H1 (cell line): ENCODE data around the gene HMX1. TPM values are rescaled to one million over a fixed set of nuclear protein-coding genes. Genes with fewer than 3 reads are reported as not detected.

Source experiments
- CTCF ChIA-PET: fragments of 300-600 bp; sonication (Branson Sonifier 250); formaldehyde crosslinking; loops from one replicate; lab custom pipeline; 2021; ENCODE audit not compliant: partially characterized antibody; lab: Charles Lee
- POLR2A ChIA-PET: fragments of 300-600 bp; sonication (Branson Sonifier 250); formaldehyde crosslinking; loops from one replicate; lab custom pipeline; 2021; ENCODE audit warnings: inconsistent platforms; ENCODE audit not compliant: partially characterized antibody; lab: Charles Lee
- DNase-seq, 2 experiments: peaks; one replicate each; pipeline versions ENCODE4 v3.0.0 to v3.0.0-alpha.2; 2010 to 2022; ENCODE audit warnings: low spot score in 2 of 2, low read depth in 1 of 2, mixed read lengths in 1 of 2
- FAIRE-seq: peaks from 2 replicates; lab custom pipeline; 2011; peaks lifted over from hg19 to GRCh38; lab: Jason Lieb, UNC
- H2AFZ ChIP-seq: 2 replicates; pipeline ENCODE4 v1.8.1; 2012; ENCODE audit warnings: low read length, inconsistent platforms
- H2AK5ac ChIP-seq: 2 replicates; pipeline ENCODE4 v1.6.1; 2013; ENCODE audit warnings: low read depth, low read length
- H2BK120ac ChIP-seq: replicated peaks from 2 replicates; pipeline ENCODE3; 2013; ENCODE audit warnings: low read depth, low read length, inconsistent platforms
- H2BK12ac ChIP-seq: 2 replicates; pipeline ENCODE4 v1.6.1; 2013; ENCODE audit warnings: low read depth, low read length
- H2BK15ac ChIP-seq: 2 replicates; pipeline ENCODE4 v1.6.1; 2013; ENCODE audit warnings: low read length
- H2BK20ac ChIP-seq: 2 replicates; pipeline ENCODE4 v1.6.1; 2013; ENCODE audit warnings: low read length
- H2BK5ac ChIP-seq: 2 replicates; pipeline ENCODE4 v1.6.1; 2013; ENCODE audit warnings: low read depth, low read length
- H3K14ac ChIP-seq: 2 replicates; pipeline ENCODE4 v1.6.1; 2013; ENCODE audit warnings: inconsistent platforms; ENCODE audit not compliant: insufficient read length
- H3K18ac ChIP-seq: 2 replicates; pipeline ENCODE4 v1.6.1; 2013; ENCODE audit warnings: low read length; ENCODE audit errors: extremely low read depth
- H3K23ac ChIP-seq: 2 replicates; pipeline ENCODE4 v1.6.1; 2013; ENCODE audit warnings: inconsistent platforms; ENCODE audit not compliant: insufficient read length
- H3K23me2 ChIP-seq: 2 replicates; pipeline ENCODE4 v1.6.1; 2013; ENCODE audit warnings: low read depth, low read length
- H3K27ac ChIP-seq: 2 replicates; pipeline ENCODE4 v1.6.1; 2011; ENCODE audit warnings: low read depth, low read length, inconsistent platforms
- H3K27me3 ChIP-seq, 4 experiments: replicated peaks in 1 of 4; 1 replicate in 1 of 4; 2 replicates in 3 of 4; pipeline versions ENCODE4 v1.6.1 to v1.8.1; 2011 to 2013; ENCODE audit warnings: low read length in 3 of 4, mild to moderate bottlenecking in 3 of 4, inconsistent platforms in 2 of 4, mixed read lengths in 2 of 4, moderate library complexity in 1 of 4; ENCODE audit not compliant: control insufficient read depth in 3 of 4, insufficient read depth in 3 of 4; ENCODE audit errors: extremely low read depth in 1 of 4
- H3K36me3 ChIP-seq, 4 experiments: 2 replicates each; pipeline versions ENCODE4 v1.6.1 to v1.8.1; 2011 to 2013; ENCODE audit warnings: mild to moderate bottlenecking in 4 of 4, low read length in 3 of 4, moderate library complexity in 2 of 4, control low read depth in 1 of 4, inconsistent platforms in 1 of 4; ENCODE audit not compliant: insufficient read depth in 4 of 4, control insufficient read depth in 2 of 4
- H3K4ac ChIP-seq: replicated peaks from 2 replicates; pipeline ENCODE3; 2013; ENCODE audit warnings: low read length, low read depth, mixed read lengths, inconsistent platforms; ENCODE audit not compliant: insufficient read length
- H3K4me1 ChIP-seq, 4 experiments: replicated peaks in 1 of 4; 1 replicate in 1 of 4; 2 replicates in 3 of 4; pipeline versions ENCODE4 v1.6.1 to v1.8.1; 2011 to 2013; ENCODE audit warnings: low read length in 3 of 4, inconsistent platforms in 2 of 4, mixed read lengths in 1 of 4; ENCODE audit not compliant: insufficient read depth in 4 of 4, control insufficient read depth in 3 of 4
- H3K4me2 ChIP-seq, 2 experiments: 2 replicates each; pipeline versions ENCODE4 v1.6.1 to v1.8.1; 2011 to 2013; ENCODE audit warnings: low read depth in 2 of 2, low read length in 2 of 2, control low read depth in 1 of 2, inconsistent platforms in 1 of 2, mild to moderate bottlenecking in 1 of 2; ENCODE audit not compliant: insufficient read depth in 1 of 2
- H3K4me3 ChIP-seq, 4 experiments: fragments of 200-600, 300-600 bp in 1 of 4; sonication (generic), shearing (Covaris generic), sonication (Bioruptor Twin) in 1 of 4; 2 replicates each; pipeline versions ENCODE4 v1.5.1 to v1.8.1; 2011 to 2016; ENCODE audit warnings: low read length in 4 of 4, low read depth in 3 of 4, control low read depth in 2 of 4, inconsistent platforms in 2 of 4, mild to moderate bottlenecking in 2 of 4, mixed read lengths in 1 of 4, moderate library complexity in 1 of 4; ENCODE audit not compliant: insufficient read depth in 2 of 4; ENCODE audit errors: extremely low read depth in 1 of 4
- H3K56ac ChIP-seq: replicated peaks from 2 replicates; pipeline ENCODE3; 2013; ENCODE audit warnings: low read depth, mild to moderate bottlenecking, mixed read lengths, low read length, inconsistent platforms; ENCODE audit not compliant: insufficient read length
- H3K79me1 ChIP-seq: 2 replicates; pipeline ENCODE4 v1.6.1; 2013; ENCODE audit warnings: low read depth, low read length, control low read depth
- H3K79me2 ChIP-seq, 2 experiments: 2 replicates each; pipeline versions ENCODE4 v1.6.1 to v1.8.1; 2012 to 2013; ENCODE audit warnings: low read length in 2 of 2, mild to moderate bottlenecking in 2 of 2, inconsistent platforms in 1 of 2; ENCODE audit not compliant: insufficient read depth in 2 of 2, control insufficient read depth in 1 of 2
- H3K9ac ChIP-seq, 4 experiments: replicated peaks in 1 of 4; 1 replicate in 1 of 4; 2 replicates in 3 of 4; pipeline versions ENCODE4 v1.6.1 to v1.8.1; 2011 to 2013; ENCODE audit warnings: low read depth in 3 of 4, low read length in 3 of 4, control low read depth in 2 of 4, mild to moderate bottlenecking in 2 of 4, moderate library complexity in 2 of 4, inconsistent platforms in 1 of 4; ENCODE audit errors: extremely low read depth in 1 of 4
- H3K9me3 ChIP-seq, 2 experiments: 2 replicates each; pipeline versions ENCODE4 v1.6.1 to v1.8.1; 2012 to 2013; ENCODE audit warnings: mild to moderate bottlenecking in 2 of 2, moderate library complexity in 2 of 2, control low read depth in 1 of 2, inconsistent platforms in 1 of 2, low read depth in 1 of 2, low read length in 1 of 2, mixed read lengths in 1 of 2; ENCODE audit not compliant: insufficient read depth in 2 of 2
- H4K20me1 ChIP-seq, 2 experiments: replicated peaks in 1 of 2; 2 replicates each; pipeline versions ENCODE3 to v1.8.1; 2011 to 2013; ENCODE audit warnings: inconsistent platforms in 2 of 2, low read length in 2 of 2, mild to moderate bottlenecking in 1 of 2; ENCODE audit not compliant: insufficient read depth in 2 of 2, control insufficient read depth in 1 of 2
- H4K5ac ChIP-seq: 2 replicates; pipeline ENCODE4 v1.6.1; 2013; ENCODE audit warnings: low read length, low read depth, mixed read lengths, inconsistent platforms; ENCODE audit not compliant: insufficient read length
- H4K8ac ChIP-seq: 2 replicates; pipeline ENCODE4 v1.8.0; 2013; ENCODE audit warnings: mild to moderate bottlenecking, moderate library complexity, low read length, inconsistent platforms; ENCODE audit not compliant: insufficient read depth; ENCODE audit errors: extremely low read depth
- H4K91ac ChIP-seq: replicated peaks from 2 replicates; pipeline ENCODE3; 2013; ENCODE audit warnings: low read length, mixed read lengths, inconsistent platforms; ENCODE audit not compliant: insufficient read length
- ASH2L ChIP-seq: fragments of 200-600, 300-600 bp; sonication (generic); IDR thresholded peaks from one replicate; pipeline ENCODE4 v1.7.1; 2017; ENCODE audit warnings: low read length
- BACH1 ChIP-seq: IDR thresholded peaks from 2 replicates; pipeline ENCODE4 v1.6.1; 2012; ENCODE audit warnings: low read length, improper control_type of control experiment
- CBX5 ChIP-seq: fragments of 300-800, 300-1000 bp; sonication (generic); IDR thresholded peaks from 2 replicates; pipeline ENCODE4 v1.7.1; 2016; ENCODE audit warnings: antibody characterized with exemption, low read length, low read depth
- CHD1 ChIP-seq: IDR thresholded peaks from 2 replicates; pipeline ENCODE4 v1.6.1; 2012; ENCODE audit warnings: low read depth, low read length, improper control_type of control experiment
- HDAC6 ChIP-seq: IDR thresholded peaks from one replicate; pipeline ENCODE4 v1.7.1; 2012; ENCODE audit warnings: low read depth, mild to moderate bottlenecking, inconsistent platforms, low read length, moderate library complexity
- MAFK ChIP-seq: IDR thresholded peaks from 2 replicates; pipeline ENCODE4 v1.6.1; 2012; ENCODE audit warnings: low read depth, mild to moderate bottlenecking, improper control_type of control experiment, low read length
- RAD21 ChIP-seq, 2 experiments: IDR thresholded peaks in 1 of 2; conservative IDR thresholded peaks in 1 of 2; 2 replicates each; pipeline ENCODE4 v1.6.1; 2011; ENCODE audit warnings: low read depth in 2 of 2, low read length in 2 of 2, improper control_type of control experiment in 1 of 2, inconsistent platforms in 1 of 2, mild to moderate bottlenecking in 1 of 2, moderate library complexity in 1 of 2
- RNF2 ChIP-seq: fragments of 200-900, 300-1000 bp; sonication (generic); IDR thresholded peaks from 2 replicates; pipeline ENCODE4 v1.7.1; 2016; ENCODE audit warnings: borderline replicate concordance, low read depth, mild to moderate bottlenecking, antibody characterized with exemption, low read length; ENCODE audit not compliant: poor library complexity, severe bottlenecking; ENCODE audit errors: missing control alignments
- WGBS, 2 experiments: shearing (Covaris generic) in 1 of 2; methylation state at CpG; one replicate each; pipeline versions ENCODE4 v1.1.6 to v1.1.7; 2013 to 2015; ENCODE audit warnings: low lambda C conversion rate in 2 of 2, mixed read lengths in 2 of 2, inconsistent platforms in 1 of 2, low coverage in 1 of 2, missing lambda C conversion rate in 1 of 2; ENCODE audit not compliant: insufficient replicate concordance in 2 of 2, insufficient coverage in 1 of 2, insufficient read length in 1 of 2; ENCODE audit errors: extremely low coverage in 1 of 2, missing lambda C conversion rate in 1 of 2; 5-methylcytosine and 5-hydroxymethylcytosine counted together
- polyA plus RNA-seq, 7 experiments: library from polyadenylated mRNA; depleted of rRNA in 3 of 7; stranded (reverse) in 5 of 7; unstranded in 2 of 7; fragments of >200 nt in 5 of 7; fragments of 200-250 nt in 2 of 7; gene quantifications; 1 replicate in 5 of 7; 2 replicates in 1 of 7; 4 replicates in 1 of 7; pipeline versions ENCODE4 v1.2.1 to v1.2.3, GENCODE V29; 2011 to 2013; ENCODE audit warnings: missing spikeins in 2 of 7, mixed read lengths in 2 of 7
- total RNA-seq: library from RNA; stranded (reverse); fragmentation: NEBNext Ultra II Directional; extraction: Animal tissue kit (Norgen Biotek cat#: 25700); gene quantifications from 2 replicates; pipeline ENCODE4 v1.2.1, GENCODE V29; 2021

HMX1 gene
- total and polyA plus RNA-seq, 2 of the 8 experiments (the other 6 are each of a cell fraction or from before 2014, with no cell fraction given): 0.26 TPM; not detected in 1

DNA sequence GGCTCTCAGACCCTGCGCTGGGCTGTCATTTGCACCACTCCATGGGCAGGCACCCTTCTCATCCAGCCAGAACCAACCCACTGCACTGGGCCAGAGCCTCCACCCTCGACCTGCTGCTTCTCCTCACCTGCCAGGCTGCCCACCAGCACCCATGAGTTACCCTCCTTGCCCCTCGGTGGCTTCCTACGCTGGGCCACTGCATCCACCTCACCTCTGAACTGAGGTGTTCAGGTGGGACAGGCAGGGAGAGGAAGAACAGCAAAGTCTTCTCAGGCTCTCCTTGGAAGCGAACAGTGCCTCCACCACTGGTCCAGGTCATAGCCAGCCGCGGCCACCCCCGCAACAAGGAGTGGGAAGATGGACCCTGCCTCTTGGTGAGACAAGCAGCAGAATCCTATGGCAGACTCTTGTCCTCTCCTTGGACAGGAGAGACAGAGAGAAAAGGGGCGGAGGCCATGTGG, 32.4 kb upstream of the HMX1 start:
- ChIA-PET POLR2A (no interaction called here), CTCF (interaction anchor here (1.3 to 1.4 kb wide), 2 partner anchors 13 to 14 kb away, joined by 3 read pairs; no protein-coding TSS in a partner anchor)
- Histone ChIP-seq H3K27ac (no peak overlapping the region), H2BK5ac (no peak overlapping the region), H2BK12ac (no peak overlapping the region), H3K56ac (no peak overlapping the region), H3K4me3 (no peak overlapping the region), H2BK120ac (no peak overlapping the region), H3K9me3 (peaks cover 17 to 47% of the 10 kb centered on the region in 2 experiments), H4K8ac (no peak overlapping the region), H3K36me3 (no peaks in the 10 kb centered on the region), H3K79me2 (no peaks in the 10 kb centered on the region), H2AFZ (no peak overlapping the region), H3K18ac (no peak overlapping the region), H2AK5ac (no peak overlapping the region), H2BK15ac (no peak overlapping the region), H3K14ac (no peak overlapping the region), H4K91ac (no peak overlapping the region), H3K23me2 (no peaks in the 10 kb centered on the region), H4K20me1 (no peaks in the 10 kb centered on the region), H2BK20ac (no peak overlapping the region), H3K79me1 (no peaks in the 10 kb centered on the region), H3K4ac (no peak overlapping the region), H3K27me3 (peaks cover 0 to 2% (median 0%) of the 10 kb centered on the region in 4 experiments; a peak in 1 of 7 replicates), H3K4me1 (no peaks in the 10 kb centered on the region), H3K23ac (no peak overlapping the region), H3K9ac (no peak overlapping the region), H3K4me2 (no peak overlapping the region), H4K5ac (no peak overlapping the region)
- DNase-seq (no peak), FAIRE-seq (no peak)
- WGBS, 2 experiments: 92% methylated on average over 6 of the region's 9 CpGs; no CpG with 5 or more reads in 1 of the 2 experiments
- TF ChIP-seq RAD21 (IDR thresholded peaks at IDR 0.05 in 1 of 2, conservative IDR thresholded peaks at IDR 0.05 in 1 of 2; ENCODE audit: low read depth in 2 of 2, low read length in 2 of 2): no peak
- no peak for TF ChIP-seq ASH2L
- no peak for TF ChIP-seq CBX5
- no peak for TF ChIP-seq BACH1
- TF ChIP-seq RNF2: no peak
- TF ChIP-seq HDAC6: no peak
- TF ChIP-seq CHD1: no peak
- no peak for TF ChIP-seq MAFK
